GM19324 (cell line): ENCODE data around the gene PCNX3.
A peak's percentile ranks its signal among the peaks of the same experiment; 100 is the strongest.

Source experiments
- ATAC-seq: cut with Tn5 transposase; IDR thresholded peaks from one replicate; pipeline ENCODE4 v1.9.1; 2021; ENCODE audit warnings: mild to moderate bottlenecking, moderate library complexity; ENCODE audit not compliant: unreplicated experiment, low FRiP score

PCNX3 gene

GRCh38 chr11:65615229-65615949, at the start of gene PCNX3:
Gene PCNX3 (plus strand): TSS chr11:65615776. CDS start chr11:65616312, 536 bp downstream.
- ATAC-seq = peak; percentile 85

DNA sequence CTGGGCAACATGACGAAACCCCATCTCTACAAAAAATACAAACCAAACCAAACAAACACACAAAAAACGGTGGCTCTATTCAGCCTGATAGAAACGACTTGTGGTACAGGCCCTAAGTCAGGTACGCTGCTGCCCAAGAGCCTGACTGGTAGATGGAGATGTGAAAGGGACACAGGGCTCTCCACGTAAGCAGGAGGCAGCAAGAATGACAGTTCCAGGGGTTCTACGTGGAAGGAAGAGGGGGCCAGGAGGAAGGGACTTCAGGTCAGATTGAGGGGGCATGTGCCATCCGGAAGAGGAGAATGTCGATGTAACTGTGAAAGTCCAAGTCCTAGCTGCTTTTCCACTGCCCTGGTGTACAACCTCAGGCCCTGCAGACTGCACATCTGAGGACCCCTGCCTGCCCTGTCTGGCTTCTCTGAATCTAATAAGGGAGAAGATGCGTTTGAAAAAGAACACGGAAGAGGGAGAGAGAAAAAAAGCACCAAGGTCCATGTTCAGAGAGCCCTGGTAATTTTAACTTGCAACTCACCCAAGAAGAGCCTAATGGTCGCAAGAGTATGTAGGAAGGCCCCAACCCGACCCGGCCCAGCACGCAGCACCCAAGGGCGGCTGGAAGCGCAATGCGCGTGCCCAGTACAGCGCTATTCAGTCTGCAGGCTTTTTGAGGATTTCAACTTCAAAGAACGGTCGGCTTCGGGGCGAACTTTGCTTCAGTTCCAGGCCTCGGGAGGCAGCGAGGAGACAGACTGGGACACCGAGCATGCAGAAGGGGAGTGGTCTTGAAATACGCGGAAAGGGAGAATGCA, 46.2 kb upstream of the PCNX3 start:
- ATAC-seq = peak; percentile 5

DNA sequence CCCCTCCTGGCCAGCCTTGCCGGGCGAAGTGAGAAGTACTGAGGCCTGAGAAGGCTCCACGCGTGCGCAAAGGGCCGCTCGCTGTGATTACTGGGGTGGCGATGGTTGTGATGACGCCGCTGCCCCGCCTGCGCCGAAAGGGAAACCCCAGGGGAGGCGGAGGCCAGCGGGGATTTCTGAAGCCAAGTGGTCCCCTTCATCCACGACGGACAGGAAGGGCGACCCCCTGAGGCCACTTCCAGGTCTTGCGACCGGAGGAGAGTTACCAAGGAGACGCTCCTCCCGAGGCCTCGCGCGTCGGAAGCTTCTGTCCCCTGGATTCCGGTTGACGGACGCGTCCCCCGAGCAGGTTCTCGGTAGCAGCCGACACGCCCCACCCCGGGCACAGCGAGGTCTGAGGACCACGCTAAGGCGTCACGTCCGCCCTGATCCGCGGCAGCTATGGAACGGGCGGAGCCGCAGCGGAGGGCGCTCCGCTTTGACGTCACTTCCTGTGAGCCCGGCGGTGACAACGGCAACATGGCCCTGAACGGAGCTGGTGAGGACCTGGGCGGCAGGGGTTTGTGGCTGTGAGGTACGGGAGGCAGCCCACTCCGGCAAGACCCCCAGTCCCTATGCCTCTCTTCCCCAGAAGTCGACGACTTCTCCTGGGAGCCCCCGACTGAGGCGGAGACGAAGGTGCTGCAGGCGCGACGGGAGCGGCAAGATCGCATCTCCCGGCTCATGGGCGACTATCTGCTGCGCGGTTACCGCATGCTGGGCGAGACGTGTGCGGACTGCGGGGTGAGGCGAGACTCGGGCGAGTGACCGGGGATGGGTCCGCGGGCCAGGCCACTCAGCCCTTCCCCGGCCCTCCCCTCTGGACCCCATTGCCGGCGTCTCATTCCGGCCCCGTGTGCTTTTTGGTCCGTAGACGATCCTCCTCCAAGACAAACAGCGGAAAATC, 45.3 kb upstream of the PCNX3 start, which contains the start of gene ZNRD2:
ZNRD2 (plus strand) TSS at position 505 of the 946 bp plus-strand sequence; CDS start at position 520, 15 bp downstream.
- peak; percentile 63 for ATAC-seq

- ATAC-seq = no peak
These were observed 44.2 kb upstream of the PCNX3 start for GRCh38 chr11:65571420-65571819.

DNA sequence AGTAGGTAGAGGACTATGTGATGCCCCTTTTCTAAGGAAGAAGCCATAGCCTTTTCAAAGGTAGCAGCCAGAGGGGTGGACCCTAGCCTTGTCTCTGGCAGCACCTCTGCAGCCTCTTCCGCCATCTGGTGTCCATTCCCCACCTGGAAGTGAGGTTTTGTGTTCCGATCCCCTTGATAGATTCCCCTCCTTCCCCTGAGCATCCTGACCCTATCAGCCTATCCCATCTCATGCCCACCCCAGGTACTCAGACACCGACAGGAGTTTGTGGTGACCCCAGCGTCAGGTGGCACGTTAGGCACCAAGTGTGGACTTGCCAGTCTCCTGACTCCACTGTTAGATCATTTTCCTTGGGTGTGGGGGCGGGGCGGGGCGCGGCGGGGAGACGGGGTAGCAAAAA, 43.6 kb upstream of the PCNX3 start:
- no peak for ATAC-seq

DNA sequence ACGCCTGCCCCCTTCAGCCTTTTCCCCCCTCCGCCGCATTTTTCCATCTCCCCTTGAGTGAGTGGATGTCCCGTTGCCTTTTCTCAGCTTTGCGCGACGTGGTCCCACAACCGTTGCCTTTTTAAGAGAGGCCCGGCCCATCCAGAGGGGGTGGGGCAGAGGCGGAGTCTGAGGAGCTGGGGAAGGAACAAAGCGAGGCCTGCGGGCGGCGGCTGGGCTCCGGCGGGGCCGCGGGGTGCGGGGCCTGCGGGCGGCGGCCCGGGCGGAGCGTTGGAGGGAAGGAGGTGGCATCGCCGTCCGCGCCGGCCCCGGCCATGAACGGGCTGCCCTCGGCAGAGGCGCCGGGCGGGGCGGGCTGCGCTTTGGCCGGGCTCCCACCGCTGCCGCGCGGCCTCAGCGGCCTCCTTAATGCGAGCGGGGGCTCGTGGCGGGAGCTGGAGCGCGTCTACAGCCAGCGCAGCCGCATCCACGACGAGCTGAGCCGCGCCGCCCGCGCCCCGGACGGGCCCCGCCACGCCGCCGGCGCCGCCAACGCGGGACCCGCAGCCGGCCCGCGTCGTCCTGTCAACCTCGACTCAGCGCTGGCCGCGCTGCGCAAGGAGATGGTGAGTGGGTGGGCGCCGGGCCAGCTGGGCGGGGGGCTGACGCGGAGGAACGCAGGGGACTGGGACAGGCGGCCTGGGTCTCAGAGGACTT, 43.1 kb upstream of the PCNX3 start, which contains the start of gene FAM89B:
FAM89B (plus strand) TSS at position 183 of the 696 bp plus-strand sequence; CDS start at position 315, 132 bp downstream.
- no peak for ATAC-seq

DNA sequence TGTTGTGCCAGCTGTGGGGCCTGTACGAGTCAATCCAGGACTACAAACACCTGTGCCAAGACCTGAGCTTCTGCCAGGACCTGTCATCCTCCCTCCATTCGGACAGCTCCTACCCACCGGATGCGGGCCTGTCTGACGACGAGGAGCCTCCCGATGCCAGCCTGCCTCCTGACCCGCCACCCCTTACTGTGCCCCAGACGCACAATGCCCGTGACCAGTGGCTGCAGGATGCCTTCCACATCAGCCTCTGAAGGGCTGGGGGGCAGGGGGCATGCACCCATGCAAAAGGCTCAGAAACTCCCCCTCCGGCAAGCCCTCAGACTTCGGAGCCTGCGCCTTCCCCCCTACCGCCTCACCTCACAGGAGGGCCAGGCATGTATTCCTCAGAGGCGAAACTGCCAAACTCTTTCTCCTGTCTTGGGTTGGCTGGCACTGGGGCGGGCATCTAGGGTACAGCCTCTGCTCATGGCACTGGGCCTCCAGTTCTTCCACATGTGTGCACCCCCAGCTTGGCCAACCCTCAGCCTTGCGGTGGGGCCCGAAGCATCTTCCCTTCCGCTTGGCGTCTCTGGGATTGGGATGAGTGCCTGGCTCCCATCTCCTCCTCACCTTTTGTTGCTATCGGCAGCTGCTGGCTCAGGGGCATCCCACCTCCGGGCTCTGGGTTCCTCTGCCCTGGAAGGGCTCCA, 42.0 kb upstream of the PCNX3 start:
- no peak for ATAC-seq

GRCh38 chr11:65574109-65574810, 41.3 kb upstream of the PCNX3 start:
- ATAC-seq = peak; percentile 36

DNA sequence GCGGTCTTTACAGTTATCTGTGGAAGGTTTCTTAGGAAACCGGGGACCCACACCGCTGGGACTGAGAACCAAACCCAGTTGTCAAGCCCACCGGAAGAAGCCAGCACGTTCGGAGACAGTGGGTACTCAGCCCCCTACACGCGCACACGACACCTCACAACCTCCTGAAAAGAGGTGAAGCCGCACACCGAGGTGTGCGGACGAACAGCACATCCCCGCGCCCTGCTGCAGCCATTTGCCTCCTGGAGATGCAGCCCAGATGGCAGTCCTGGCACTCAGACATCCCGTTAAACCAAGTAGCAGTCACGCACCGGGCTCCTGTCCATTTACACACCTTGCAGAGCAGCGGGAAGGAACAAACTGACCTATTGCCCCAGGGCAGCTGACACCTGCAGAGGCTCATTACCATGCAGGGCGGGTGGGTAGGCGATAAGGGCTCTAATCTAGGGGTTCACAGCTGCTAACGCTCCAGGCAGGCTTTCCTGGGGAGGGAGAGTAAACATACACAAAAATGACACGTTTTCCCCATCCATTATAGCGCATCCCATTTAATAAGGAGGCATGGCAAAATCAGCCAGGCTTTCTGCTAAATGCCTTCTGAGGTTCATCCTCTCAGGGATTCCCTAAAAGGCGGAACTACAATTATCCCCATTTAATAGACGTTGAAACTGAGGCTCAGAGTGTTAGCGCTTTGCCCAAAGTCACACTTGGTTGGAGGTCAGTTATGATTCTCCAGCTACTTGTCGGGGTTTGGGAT, 40.6 kb upstream of the PCNX3 start:
- ATAC-seq = no peak

GRCh38 chr11:65575568-65576231, 39.9 kb upstream of the PCNX3 start, which contains the start of gene EHBP1L1:
Gene EHBP1L1 (plus strand): TSS chr11:65576053. CDS start chr11:65576303, 250 bp downstream.
- ATAC-seq = peak; percentile 30

GRCh38 chr11:65576232-65576866, 39.2 kb upstream of the PCNX3 start:
- no peak for ATAC-seq

GRCh38 chr11:65576867-65577755, 38.5 kb upstream of the PCNX3 start:
- ATAC-seq = no peak

- no peak for ATAC-seq
These were observed 37.8 kb upstream of the PCNX3 start for GRCh38 chr11:65577756-65578109.

- ATAC-seq = no peak
These were observed 37.4 kb upstream of the PCNX3 start for GRCh38 chr11:65578134-65578533.

GRCh38 chr11:65578667-65579066, 36.9 kb upstream of the PCNX3 start:
- ATAC-seq = no peak

- no peak for ATAC-seq
These were observed 36.3 kb upstream of the PCNX3 start for GRCh38 chr11:65579291-65579690.
